ENCODE results near the gene UBASH3B. TPM values are rescaled to one million over a fixed set of nuclear protein-coding genes. Genes with fewer than 3 reads are reported as not detected.

Gene UBASH3B
- total RNA-seq, 1 experiment from 2014 or later = 19.3 TPM

DNA sequence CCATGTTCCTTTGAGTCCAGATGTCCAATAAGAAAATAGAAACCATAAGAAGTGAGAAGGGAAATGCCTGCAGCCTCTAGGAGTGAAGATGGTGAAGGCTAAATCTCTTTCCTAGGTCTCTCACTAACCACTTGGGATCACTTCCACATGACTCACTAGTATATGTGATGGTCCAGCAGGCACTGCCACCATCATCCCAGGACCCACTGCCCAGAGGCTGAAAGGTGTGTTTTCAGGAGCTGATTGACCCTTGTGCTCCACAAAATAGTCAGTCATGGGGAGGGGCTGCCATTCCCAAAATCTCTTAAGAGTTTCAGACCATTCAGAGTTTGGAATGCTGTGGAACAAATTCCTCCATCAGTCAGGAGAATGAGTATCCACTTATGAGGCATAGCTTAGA lies 22.9 kb downstream of the UBASH3B start:
- no peak for DNase-seq (ENCODE audit: low read depth)

GRCh38 chr11:122679466-122679865 lies 23.9 kb downstream of the UBASH3B start:
- no peak for DNase-seq (ENCODE audit: low read depth)

DNA sequence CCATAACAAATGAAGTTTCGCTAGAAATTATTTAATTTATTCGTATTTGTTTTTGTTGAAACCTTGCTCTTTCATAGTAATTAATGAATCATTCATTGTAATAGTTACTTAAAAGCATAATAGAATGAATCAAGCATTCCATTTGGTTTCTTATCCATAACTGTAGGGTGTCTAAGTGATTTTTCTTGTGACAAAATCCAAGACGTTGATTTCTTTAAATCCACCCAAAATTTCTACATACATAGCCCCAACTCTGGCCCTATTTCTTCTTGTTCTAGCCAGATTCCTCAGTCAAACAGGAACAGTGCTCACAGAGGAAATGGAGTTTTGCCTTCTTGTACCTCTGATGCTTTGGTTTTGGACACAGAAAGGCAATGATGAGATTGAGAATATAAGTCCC lies 25.5 kb downstream of the UBASH3B start:
- DNase-seq (ENCODE audit: low read depth) = no peak

- DNase-seq (ENCODE audit: low read depth) = peak; percentile 61
These were observed 26.2 kb downstream of the UBASH3B start for GRCh38 chr11:122681735-122682134.

- no peak for DNase-seq (ENCODE audit: low read depth)
These were observed 26.9 kb downstream of the UBASH3B start for GRCh38 chr11:122682464-122682863.

DNA sequence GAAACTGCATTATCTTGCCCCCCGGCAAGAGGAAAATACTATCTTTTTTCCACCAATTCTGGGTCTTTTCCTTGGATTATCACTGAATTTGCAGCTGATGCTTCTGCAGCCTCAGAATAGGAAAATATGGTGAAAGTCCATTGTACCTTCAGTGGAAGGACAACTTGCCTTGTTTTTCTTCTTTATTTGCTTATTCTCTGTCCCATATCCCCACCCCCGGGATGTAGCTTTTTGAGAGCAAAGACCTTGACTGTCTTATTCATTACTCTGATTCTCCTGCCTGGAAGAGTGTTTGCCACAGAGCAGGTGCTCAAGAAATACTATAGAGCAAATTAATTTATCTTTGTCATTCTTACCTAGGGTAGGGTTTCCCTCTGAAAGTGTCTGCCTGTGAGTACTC lies 29.5 kb downstream of the UBASH3B start:
- no peak for DNase-seq (ENCODE audit: low read depth)

DNA sequence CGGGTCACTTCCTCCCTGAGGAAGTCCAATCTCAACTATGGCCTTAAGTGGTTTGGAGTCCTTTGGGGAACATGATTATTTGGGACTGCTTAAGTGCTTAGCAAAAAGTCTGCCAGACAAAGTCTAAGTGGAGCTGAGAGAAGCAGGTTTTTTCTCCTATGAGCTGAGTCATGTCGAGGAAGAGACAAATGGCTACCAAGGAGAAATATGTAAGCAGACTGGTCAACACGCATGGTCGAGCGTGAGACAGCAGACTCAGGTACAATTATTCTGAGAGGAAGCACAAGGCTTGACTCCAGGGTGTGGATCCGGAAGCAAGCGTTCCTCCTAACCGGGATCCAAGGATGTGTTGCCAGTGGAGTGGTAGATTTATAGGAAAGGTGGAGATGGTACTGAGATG lies 30.6 kb downstream of the UBASH3B start:
- peak; percentile 51 for DNase-seq (ENCODE audit: low read depth)

GRCh38 chr11:122690384-122690783 lies 34.9 kb downstream of the UBASH3B start:
- no peak for DNase-seq (ENCODE audit: low read depth)

DNA sequence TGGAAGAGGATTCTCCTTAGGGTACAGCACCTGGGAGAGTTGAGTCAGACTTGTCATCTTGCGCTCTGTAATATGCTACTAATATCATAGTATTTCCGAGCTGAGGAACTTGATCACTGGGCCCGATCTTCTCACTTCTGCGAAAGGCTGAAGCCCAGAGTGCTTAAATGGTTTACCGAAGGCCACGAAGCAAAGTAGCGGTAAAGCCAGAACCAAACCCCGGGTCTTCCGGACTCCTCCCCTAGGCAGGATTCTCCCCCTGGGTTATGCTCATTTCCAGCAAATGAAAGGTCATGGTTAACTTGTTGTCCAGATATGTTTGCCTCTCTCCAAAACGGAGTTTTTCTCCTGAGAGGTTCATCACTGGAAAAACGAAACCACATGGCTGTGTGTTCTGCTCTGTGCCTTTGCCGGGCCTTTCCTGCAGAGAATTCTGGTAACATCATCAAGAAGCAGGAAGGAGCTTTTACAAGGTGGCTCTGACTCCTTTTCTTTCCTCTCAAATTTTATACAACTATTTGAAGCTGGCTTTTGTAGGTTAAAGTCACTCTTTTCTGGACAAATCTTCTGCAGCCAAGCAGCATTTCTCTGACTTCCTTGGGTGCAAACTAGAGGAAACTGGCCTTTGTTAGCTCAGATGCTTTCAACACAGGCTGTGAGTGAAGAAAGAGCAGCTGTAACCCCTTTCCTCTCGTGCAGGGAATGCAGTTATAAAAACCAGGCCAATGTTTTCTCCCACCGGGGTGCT lies 35.5 kb downstream of the UBASH3B start:
- DNase-seq (ENCODE audit: low read depth) = no peak

DNA sequence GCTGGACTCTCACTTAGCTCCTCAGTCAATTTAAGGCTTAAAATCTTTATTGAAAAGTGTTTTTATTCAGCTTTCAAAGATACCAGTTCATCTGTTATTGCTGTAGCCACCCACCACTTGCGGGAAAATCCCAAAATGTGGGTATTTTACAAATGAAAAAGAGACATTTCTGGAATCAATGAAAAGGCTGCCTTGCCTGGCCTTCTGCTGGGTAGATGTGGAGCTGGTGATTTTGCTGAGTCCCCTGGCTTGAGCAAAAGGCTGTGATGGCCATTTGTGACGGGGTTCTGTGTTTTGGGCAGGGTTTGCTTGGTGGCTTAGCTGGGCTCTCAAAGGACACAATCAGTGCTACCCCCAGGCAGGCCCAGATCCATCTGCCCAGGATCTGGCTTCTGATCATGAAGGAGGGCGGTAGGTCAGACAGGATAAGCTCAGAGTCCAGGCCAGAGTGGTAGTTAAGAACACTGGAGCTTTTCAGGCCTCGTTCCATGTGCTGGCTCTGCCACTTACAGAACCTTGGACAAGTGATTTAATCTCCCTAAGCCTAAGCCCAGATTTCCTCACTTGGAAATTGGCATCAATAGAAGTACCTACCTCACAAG lies 36.1 kb downstream of the UBASH3B start:
- DNase-seq (ENCODE audit: low read depth) = no peak

- DNase-seq (ENCODE audit: low read depth) = no peak
These were observed 36.9 kb downstream of the UBASH3B start for GRCh38 chr11:122692444-122692843.

- no peak for DNase-seq (ENCODE audit: low read depth)
These were observed 39.6 kb downstream of the UBASH3B start for GRCh38 chr11:122695076-122695615.

DNA sequence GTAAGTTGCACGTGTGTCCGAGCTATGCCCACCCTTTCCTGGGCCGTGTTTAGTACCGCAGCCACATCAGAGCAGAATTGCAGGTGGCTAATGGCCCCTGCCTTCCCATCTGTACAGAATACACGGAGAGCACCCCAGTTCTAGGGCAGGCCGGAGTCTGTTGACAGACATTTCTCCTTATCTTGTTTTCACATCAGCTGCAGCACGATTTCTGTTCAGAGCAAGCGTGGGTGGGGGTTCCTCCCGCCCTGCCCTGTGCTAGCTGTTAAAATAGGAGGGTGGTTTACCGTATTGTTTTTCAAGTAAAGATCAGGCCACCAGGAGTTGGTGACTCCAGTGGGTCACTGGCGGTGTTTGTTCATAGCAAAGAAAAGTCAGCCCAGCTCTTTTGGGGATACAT lies 41.1 kb downstream of the UBASH3B start:
- no peak for DNase-seq (ENCODE audit: low read depth)

GRCh38 chr11:122697636-122698167 lies 42.2 kb downstream of the UBASH3B start:
- peak; percentile 58 for DNase-seq (ENCODE audit: low read depth)

DNA sequence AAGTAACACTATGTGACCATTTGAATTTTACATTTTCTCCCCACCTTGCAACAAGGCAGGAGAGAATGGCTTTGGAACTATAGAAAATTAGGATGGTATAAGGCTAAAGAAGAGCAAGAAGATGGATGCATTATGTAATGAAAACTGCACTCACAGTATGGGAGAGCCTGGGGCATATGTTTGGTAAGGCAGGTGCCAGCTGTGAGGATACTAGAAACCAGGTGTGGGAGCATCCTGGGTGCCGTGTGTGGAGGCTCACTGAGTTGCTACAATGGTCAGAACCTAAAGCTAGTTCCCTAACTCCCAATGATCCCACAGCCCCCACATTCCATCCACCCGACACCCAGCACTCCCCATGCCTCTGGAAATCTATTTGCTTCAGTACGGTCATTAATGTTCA lies 42.9 kb downstream of the UBASH3B start:
- DNase-seq (ENCODE audit: low read depth) = no peak

GRCh38 chr11:122700666-122701065 lies 45.1 kb downstream of the UBASH3B start:
- DNase-seq (ENCODE audit: low read depth) = no peak

GRCh38 chr11:122701143-122701542 lies 45.6 kb downstream of the UBASH3B start:
- DNase-seq (ENCODE audit: low read depth) = no peak

DNA sequence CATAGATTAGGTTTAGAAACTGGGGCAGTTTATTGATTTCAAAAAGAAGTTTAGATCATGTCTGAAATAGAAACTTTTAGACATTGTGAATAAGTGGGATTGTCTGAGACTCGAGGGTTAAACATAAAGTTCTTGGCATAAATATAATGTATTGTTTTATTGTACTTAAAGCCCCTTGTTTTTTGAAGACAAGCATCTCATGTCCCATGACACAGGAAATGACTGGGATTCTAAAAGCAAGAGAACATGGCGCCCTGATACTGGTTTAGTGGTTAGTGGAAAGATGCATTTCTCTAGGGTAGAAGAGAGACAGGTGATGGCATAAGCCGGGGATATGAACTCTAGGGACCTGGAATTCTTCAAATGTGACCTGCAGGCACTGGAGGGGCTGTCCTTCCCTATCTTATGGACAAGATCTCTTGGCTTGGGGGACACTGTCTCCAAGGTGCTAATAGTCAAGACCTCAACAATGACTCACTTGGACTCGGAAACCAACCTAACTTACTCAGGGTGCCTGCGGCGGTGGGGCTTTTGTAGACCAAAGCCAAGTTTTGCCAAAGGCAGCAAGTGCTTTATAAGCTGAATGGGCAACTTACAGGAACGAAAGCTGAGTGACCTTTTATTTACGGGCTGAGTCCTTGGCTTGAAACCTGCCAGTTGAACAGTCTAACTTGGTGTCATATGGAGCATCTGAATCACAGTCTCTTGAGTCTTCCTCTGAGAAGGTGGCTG lies 48.2 kb downstream of the UBASH3B start:
- DNase-seq (ENCODE audit: low read depth) = peak; percentile 97

- DNase-seq (ENCODE audit: low read depth) = peak; percentile 48
These were observed 49.9 kb downstream of the UBASH3B start for GRCh38 chr11:122705396-122705795.

- peak; percentile 86 for DNase-seq (ENCODE audit: low read depth)
These were observed 51.0 kb downstream of the UBASH3B start for GRCh38 chr11:122706291-122707088.

DNA sequence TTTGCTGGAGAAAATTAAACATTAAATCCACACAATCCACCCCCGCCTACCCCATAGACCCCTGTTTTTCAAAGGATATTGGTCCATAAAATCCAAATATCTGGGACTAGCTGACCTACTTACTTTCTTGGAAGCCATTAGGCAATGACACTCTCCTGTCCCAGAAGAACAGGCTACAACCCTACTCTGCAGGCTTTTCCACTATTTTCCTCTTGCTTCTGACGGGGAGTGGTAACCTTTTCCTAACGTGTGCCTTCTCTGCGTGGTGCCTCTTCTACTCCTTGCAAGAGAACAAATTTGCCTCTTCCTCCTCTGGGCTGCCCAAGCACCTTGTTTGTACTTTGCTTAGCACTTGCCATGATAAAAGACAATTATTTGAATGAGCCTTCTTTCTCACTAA lies 51.6 kb downstream of the UBASH3B start:
- DNase-seq (ENCODE audit: low read depth) = no peak

GRCh38 chr11:122707901-122708300 lies 52.4 kb downstream of the UBASH3B start:
- DNase-seq (ENCODE audit: low read depth) = no peak

Data from M059J (cell line).